Retina (tissue), 1 donor: ENCODE measurements around the gene STOX2.
"Not testable (repeated sequence)": the region's sequence is repeated elsewhere in the genome, so short reads cannot be mapped to it uniquely, and the experiment has no call there.

Experiments used
- DNase-seq: peaks from one replicate; pipeline ENCODE4 v3.0.0-alpha.2; 2016

STOX2 gene

GRCh38 chr4:184022679-184023383 lies 117.7 kb downstream of the STOX2 start:
- no peak for DNase-seq

GRCh38 chr4:184024637-184025036 lies 119.5 kb downstream of the STOX2 start:
- no peak for DNase-seq

GRCh38 chr4:184028561-184029374 lies 123.7 kb downstream of the STOX2 start:
- no peak for DNase-seq

- DNase-seq: no peak
These were observed 124.9 kb downstream of the STOX2 start for GRCh38 chr4:184030036-184030435.

- no peak for DNase-seq
These were observed 125.7 kb downstream of the STOX2 start for GRCh38 chr4:184030764-184031163.

- DNase-seq: no peak
These were observed 127.0 kb downstream of the STOX2 start for GRCh38 chr4:184032091-184032490.

- peak; percentile 78 for DNase-seq
These were observed 134.9 kb downstream of the STOX2 start for GRCh38 chr4:184039963-184040383.

GRCh38 chr4:184041156-184041555 lies 136.0 kb downstream of the STOX2 start:
- no peak for DNase-seq

GRCh38 chr4:184046148-184046547 lies 141.0 kb downstream of the STOX2 start:
- no peak for DNase-seq

- DNase-seq: not testable (repeated sequence)
These were observed 146.2 kb downstream of the STOX2 start for GRCh38 chr4:184051262-184051661.

GRCh38 chr4:184052616-184053015 lies 147.5 kb downstream of the STOX2 start:
- DNase-seq: no peak

- no peak for DNase-seq
These were observed 148.3 kb downstream of the STOX2 start for GRCh38 chr4:184053434-184053833.

- no peak for DNase-seq
These were observed 151.8 kb downstream of the STOX2 start for GRCh38 chr4:184056877-184057276.

- no peak for DNase-seq
These were observed 152.9 kb downstream of the STOX2 start for GRCh38 chr4:184058026-184058425.

GRCh38 chr4:184059099-184059498 lies 154.0 kb downstream of the STOX2 start:
- DNase-seq: no peak

- no peak for DNase-seq
These were observed 156.5 kb downstream of the STOX2 start for GRCh38 chr4:184061582-184061981.

GRCh38 chr4:184062769-184063168 lies 157.7 kb downstream of the STOX2 start:
- DNase-seq: no peak

- DNase-seq: no peak
These were observed 159.8 kb downstream of the STOX2 start for GRCh38 chr4:184064877-184065276.

- no peak for DNase-seq
These were observed 161.6 kb downstream of the STOX2 start for GRCh38 chr4:184066584-184067300.

GRCh38 chr4:184067931-184068554 lies 162.9 kb downstream of the STOX2 start:
- no peak for DNase-seq
